CD4-positive, alpha-beta T cell treated with Interleukin-6 for 4 hours (primary cell): ENCODE results near the gene COL12A1.

ENCODE experiments used
- DNase-seq: peaks from one replicate; pipeline ENCODE4 v3.0.0-alpha.2; 2020; ENCODE audit warnings: mixed read lengths

The COL12A1 gene

DNA sequence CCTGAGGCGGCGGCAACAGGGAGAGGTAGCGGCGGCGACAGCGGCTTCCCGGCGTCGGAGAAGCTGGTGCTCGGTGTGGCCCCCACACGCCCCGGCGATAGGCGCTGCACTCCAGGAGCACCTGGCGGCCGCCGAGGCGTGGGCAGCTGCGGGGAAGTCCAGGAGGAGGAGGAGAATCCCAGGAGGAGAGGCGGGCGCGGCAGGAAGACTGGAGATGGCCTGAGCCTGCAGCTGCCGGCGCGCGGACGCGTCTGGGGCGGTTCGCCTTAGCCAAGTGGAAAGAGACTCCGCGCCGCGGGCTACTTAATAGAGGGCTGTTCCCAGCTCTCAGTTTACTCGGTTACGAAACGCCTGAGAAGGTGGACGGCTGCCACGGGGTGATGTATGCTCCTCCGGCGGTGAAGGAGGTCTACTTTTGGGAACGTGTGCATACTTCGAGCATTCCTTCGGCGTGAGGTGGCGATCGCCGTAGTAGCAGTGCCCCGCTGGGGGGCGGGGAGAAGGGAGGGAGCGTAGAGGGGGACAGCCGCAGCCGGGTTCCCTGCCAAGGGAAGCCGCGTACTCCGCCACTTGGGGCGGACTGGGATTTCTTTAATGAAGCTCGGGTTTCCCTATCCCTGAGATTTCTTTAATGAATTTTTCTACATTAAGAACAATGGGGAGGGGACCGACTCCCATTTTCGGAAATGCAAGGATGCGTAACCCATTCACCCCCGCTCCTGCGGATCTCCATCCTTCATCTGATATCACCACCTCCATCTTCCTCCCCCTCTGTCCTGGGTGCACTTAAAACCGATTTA lies at the start of gene COL12A1:
Gene COL12A1 (minus strand): TSS at position 278 of the 800 bp plus-strand sequence. CDS start 3,261 bp downstream, outside the sequence.
- no peak for DNase-seq

DNA sequence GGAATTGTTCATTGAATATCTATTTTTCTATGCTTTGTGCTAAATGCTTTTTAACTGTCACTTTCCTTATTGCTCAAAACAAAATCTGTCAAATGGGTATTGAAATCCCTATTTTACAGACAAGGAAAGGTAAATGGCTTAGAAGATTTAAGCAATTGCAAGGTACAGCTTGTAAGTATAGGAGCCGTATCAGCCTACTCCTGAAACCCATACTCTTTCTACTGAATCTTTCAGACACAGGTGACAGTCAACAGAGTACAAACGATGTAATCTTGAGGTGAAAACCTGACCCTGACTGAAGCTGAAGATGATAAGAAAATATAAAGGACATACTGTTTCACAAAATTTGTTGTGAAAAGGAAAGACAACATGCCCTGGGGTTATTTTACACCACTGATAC lies 44.7 kb upstream of the COL12A1 start:
- no peak for DNase-seq

GRCh38 chr6:75249837-75250236 lies 44.0 kb upstream of the COL12A1 start:
- DNase-seq, result no peak

- DNase-seq, result no peak
These were observed 40.5 kb upstream of the COL12A1 start for GRCh38 chr6:75246386-75246785.

GRCh38 chr6:75244063-75244584 lies 38.3 kb upstream of the COL12A1 start:
- DNase-seq, result no peak

DNA sequence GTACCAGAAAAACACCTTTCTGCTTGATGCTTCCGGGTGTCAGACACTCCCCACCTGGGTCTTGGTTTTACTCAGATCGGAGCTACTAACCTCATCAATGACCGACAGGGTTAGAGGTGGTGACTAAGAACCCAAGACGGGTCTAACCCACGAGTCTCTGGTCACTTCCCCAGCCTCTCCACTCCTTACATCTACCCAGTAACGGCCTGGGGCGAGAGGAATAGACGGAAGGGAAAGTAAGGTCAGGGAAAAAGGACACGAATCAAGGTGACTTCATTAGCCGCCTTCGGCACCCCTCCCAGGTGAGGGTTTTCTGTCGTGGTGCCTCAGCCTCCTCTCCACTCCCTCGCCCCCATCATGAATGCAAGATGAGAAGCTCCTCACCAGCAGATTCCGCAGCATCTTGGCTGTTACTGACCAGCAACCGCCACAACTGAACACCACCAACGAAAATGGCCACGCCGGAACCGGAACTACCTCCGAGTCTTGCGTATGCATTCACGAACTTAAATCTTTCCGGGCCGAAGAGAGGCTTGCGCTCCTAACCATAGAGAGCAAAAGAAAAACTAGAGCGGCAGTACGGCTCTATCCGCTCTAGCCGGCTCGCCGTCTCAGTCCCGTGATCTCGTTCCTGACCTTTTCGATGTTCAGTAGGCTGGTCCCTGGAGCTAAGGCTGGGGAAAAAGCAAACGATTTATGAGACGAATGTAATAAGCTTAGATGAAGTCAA lies 37.6 kb upstream of the COL12A1 start, which contains the start of gene COX7A2:
Gene COX7A2 (minus strand): TSS at position 469 of the 730 bp plus-strand sequence. CDS start 67 bp downstream, at position 402.
- DNase-seq, result peak; percentile 83

- no peak for DNase-seq
These were observed 30.8 kb upstream of the COL12A1 start for GRCh38 chr6:75236630-75237029.

- no peak for DNase-seq
These were observed 29.4 kb upstream of the COL12A1 start for GRCh38 chr6:75235271-75235670.

- DNase-seq, result no peak
These were observed 28.4 kb upstream of the COL12A1 start for GRCh38 chr6:75234126-75234865.

GRCh38 chr6:75233092-75233615 lies 27.3 kb upstream of the COL12A1 start:
- DNase-seq, result no peak

DNA sequence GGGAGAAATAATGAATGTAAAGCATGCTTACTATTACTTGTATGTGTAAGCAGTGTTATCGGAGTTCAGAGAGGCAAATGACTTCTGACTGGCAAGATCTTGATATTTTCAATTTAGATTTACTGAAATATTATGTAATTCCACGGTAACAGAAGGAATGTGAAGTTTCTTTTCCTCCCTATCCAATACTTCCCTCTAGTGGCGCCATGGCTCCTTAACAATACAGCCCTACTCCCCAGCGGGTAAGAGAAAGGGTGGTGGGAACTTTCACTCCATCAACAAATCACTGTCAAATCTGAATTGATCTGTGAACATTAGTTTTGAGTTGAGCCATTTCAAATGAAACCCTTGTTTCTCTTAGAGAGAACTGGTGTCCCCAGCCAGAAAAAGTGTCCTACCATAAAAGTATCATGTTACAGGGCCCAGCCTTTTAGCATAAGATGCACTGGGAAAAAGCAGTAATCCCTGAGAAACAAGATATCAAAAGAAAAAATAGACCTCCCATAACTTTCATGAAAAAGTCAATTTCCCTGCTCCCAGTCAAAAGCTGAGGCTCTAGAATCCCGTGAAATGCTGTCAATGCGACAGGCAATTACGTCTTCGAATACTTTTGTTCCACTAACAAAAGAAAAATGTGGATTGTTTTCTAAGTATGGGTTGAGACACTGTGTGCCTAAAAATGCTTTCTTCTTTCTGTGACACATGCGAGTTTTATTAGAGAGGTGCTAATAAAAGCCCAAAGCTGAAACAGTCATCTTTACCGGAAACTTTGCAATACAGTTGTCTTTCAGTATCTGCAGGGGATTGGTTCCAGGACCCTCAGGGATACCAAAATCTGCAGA lies 24.9 kb upstream of the COL12A1 start:
- DNase-seq, result no peak

- DNase-seq, result no peak
These were observed 18.6 kb upstream of the COL12A1 start for GRCh38 chr6:75224303-75224926.

- no peak for DNase-seq
These were observed 17.6 kb upstream of the COL12A1 start for GRCh38 chr6:75223428-75223827.

- no peak for DNase-seq
These were observed 16.4 kb upstream of the COL12A1 start for GRCh38 chr6:75222261-75222660.

- DNase-seq, result no peak
These were observed 15.3 kb upstream of the COL12A1 start for GRCh38 chr6:75221116-75221515.

- DNase-seq, result no peak
These were observed 14.5 kb upstream of the COL12A1 start for GRCh38 chr6:75220357-75220756.

GRCh38 chr6:75219263-75219662 lies 13.4 kb upstream of the COL12A1 start:
- no peak for DNase-seq

DNA sequence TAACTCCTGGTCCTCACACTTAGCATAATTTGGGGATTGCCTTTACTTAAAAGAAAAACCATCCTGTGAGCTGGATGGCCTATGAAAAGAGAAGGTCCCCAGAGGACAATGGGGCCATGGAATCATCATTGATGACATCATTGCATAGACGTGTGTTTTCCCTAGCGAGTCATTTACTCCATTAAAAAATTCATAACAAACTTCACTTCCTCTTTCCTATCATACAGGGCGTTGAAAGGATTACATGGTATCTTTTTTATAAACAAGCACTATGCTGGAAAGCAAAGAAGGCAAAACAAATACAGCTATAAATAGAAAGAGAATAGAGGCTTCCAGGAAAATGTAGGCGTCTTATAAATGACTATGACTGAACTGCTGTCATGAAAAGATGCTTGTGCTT lies 11.3 kb upstream of the COL12A1 start:
- no peak for DNase-seq

DNA sequence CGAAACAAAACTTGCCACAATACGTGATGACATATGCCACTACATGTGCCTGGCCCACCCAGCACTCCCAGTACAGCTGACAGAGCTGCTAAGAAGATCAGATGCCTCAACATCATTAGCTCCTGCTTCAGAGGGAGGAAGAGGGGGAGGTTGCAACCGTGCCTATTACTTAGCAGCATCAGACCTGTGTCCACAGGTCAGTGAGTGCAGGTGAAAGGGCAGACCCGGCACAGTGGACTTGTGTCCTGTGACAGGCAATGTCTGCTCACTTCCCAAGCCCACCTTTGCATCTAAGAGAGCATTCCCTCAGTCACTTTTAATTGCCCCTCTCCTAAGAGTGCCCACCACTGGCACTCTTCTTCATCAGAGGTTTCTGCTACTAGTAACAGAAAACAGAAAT lies 9.4 kb upstream of the COL12A1 start:
- DNase-seq, result no peak

- DNase-seq, result no peak
These were observed 7.9 kb upstream of the COL12A1 start for GRCh38 chr6:75213732-75214131.

DNA sequence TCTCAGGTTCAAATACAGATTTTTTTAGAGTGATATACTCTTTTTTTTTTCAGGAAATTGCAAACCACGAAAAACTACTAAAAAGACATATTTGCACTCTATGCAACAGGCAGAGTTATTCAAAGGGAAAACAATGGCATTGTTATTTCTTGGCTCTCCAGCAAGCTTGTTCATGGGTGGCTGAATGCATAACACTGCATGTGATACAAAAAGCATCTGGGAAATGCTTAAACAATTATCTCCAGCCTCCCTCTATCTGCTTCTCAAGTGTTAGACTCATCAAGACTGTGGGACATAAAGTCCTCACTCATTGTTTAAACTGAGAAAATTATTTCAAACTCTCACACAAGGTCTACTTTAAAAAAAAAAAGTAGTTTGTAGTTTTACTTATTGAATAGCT lies 7.3 kb upstream of the COL12A1 start:
- no peak for DNase-seq
